GM10847 (cell line): ENCODE measurements around the gene MEAF6.

Experiments
- POLR2A ChIP-seq: IDR thresholded peaks from 2 replicates; pipeline ENCODE4 v1.6.1; 2011; ENCODE audit not compliant: insufficient read length; ENCODE audit errors: extremely low read depth

The MEAF6 gene

DNA sequence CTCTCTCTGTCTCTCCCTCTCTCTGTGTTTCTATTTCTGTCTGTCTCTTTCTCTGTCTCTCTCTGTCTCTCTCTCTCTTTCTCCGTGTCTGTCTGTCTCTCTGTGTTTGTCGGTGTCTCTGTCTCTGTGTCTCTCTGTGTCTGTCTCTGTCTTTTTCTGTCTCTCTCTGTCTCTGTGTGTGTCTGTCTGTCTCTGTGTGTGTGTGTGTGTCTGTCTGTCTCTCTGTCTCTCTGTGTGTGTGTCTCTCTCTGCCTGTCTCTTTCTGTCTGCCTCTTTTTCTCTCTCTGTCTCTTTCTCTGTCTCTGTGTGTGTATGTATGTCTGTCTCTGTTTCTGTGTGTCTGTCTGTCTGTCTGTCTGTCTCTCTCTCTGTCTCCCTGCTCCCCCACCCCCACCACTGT, 71.9 kb downstream of the MEAF6 start:
- no peak for TF ChIP-seq POLR2A
